ENCODE data around the gene IREB2.

The IREB2 gene

DNA sequence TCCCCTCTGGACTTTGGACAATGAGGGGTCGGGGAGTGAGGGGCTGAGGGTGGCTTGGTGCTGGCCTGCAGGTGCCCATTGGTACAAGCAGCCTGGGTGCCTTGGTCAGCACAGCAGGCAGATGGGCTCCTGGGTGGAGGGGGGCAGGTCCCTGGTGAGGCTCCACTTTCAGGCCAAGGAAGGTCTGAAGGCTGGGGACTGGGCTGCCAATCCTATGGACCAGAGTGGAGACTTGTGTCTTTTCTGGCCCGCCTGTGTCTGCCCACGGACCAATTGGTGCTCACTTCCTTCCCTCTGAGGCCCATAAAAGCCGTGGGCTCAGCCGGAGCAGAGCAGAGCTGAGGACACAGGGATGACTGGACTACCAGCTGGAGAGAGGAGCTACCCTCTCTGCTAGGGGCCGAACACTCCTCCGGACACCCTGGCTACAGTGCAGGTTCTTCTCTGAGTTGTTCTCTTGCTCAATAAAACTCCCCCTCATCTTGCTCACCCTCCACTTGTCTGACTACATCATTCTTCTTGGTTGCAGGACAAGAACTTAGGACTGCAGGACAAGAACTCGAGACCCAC lies 31.9 kb upstream of the IREB2 start:
- no peak for DNase-seq

DNA sequence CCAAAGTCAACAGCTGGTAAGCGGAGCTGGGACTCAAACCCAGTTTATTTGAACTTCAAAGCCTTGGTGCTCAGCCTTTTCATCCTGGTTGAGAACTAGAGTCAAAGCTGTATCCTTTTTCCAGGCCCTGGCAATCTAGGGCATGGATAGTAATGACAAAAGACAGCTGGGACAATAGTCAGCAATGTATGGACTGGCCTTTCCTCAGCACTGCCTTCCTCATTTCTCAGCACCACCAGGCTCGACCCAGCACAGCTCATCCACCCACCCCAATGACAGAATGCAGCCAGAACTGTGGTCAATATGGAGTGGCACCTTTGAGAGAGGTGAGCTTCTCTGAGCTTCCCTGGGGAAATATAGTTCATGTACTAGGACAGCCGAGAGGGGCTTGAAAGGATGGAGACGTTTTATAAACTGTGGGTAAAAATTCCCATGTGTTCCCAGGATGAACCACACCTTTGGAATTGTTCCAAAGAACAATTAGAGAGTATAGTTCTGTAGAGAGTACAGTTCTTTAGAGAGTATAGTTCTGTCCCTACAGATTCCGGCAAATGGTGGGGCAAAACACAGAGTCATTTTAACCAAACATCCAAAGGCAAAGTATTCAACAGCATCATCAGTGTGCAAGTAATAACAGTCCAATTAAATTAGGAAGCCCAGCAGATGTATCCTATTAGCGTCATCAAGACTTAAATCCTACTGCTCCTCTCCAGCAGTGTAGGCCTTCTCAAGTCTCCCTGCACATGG lies 30.2 kb upstream of the IREB2 start:
- DNase-seq = no peak

DNA sequence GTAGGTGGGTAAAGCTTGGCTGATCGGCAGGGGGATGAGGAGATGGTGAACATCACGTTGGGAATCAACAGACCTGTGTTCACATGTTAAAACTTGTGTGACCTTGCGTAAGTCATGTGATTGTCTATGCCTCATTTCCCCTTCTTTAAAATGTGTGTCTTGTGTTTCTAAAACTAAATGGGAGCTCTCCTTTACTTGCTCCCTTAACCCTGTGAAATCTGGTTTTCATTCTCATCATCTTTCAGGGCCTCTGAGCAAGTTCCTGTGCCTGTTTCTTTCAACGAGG lies 29.7 kb upstream of the IREB2 start:
- no peak for DNase-seq

GRCh38 chr15:78408961-78409360 lies 29.1 kb upstream of the IREB2 start:
- no peak for DNase-seq

DNA sequence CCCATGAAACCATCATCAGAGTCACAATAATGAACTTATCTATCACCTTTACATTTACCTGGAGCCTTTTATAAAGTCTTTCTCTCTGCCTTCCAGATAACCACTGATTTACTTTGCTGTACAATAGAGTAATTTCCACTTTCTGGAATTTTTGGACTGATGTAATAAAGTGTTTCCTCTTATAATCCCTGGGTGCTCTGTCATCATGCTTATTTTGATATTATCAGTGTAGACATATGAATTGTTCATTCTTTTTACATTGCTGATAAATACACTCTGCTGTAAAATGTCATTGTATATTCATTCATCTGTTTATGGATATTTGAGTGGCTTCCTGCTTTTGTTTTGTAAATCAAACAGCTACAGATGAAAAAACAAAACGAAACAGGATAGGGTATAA lies 27.0 kb upstream of the IREB2 start:
- no peak for DNase-seq

- DNase-seq = peak; percentile 58
Observed at GRCh38 chr15:78414621-78415250, 23.3 kb upstream of the IREB2 start.

DNA sequence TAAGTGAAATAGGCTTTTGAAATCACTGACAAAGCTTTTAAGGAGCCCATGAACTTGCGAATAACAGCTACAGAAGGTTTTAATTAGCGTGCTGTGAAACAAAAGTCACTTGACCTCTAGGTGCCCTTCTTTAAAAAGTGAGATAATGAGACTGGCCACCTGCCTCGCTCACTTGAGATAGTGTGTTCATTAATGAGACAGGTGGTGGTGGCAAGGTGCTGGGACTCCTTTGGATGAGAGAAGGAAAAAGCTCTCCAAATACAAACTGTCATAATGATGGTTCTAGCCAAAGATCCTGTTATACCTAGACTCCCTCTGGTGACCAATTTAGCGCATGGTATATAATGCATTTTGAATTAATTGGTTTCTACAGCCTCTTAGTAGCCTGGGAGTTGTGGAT lies 22.7 kb upstream of the IREB2 start:
- peak; percentile 91 for DNase-seq

GRCh38 chr15:78417754-78418630 lies 20.0 kb upstream of the IREB2 start:
- DNase-seq = no peak

DNA sequence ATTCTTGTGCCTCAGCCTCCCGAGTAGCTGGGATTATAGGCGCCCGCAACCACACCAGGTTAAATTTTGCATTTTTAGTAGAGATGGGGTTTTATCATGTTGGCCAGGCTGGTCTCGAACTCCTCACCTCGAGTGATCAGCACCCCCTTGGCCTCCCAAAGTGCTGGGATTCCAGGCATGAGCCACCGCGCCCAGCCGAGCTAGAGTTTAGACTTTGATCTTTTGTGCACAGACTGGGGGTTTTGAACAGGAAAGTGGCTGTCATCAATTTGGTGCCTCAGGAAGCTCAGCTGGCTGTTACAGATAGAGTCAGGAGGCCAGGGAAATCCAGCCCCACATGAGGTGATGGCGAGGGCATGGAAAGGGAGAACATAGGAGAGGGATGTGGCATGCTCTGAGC lies 19.3 kb upstream of the IREB2 start:
- DNase-seq = no peak

DNA sequence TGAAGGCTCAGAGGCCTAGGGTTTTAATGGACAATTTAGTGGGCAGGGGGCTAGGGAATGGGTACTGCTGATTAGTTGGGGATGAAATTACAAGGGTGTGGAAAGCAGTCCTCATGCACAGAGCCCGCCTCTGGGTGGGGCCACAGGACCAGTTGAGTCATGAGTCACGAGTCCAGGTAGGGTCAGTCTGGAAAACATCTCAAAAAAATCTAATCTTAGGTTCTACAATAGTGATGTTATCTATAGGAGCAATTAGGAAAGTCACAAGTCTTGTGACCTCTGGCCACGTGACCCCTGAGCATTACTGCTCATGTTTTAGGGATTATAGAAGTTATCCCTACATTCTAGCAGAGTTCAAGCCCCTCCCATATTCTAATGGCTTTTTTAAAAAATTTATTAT lies 18.6 kb upstream of the IREB2 start:
- DNase-seq = no peak

- DNase-seq = no peak
Observed at GRCh38 chr15:78420220-78420619, 17.8 kb upstream of the IREB2 start.

GRCh38 chr15:78420766-78421165 lies 17.2 kb upstream of the IREB2 start:
- DNase-seq = no peak

DNA sequence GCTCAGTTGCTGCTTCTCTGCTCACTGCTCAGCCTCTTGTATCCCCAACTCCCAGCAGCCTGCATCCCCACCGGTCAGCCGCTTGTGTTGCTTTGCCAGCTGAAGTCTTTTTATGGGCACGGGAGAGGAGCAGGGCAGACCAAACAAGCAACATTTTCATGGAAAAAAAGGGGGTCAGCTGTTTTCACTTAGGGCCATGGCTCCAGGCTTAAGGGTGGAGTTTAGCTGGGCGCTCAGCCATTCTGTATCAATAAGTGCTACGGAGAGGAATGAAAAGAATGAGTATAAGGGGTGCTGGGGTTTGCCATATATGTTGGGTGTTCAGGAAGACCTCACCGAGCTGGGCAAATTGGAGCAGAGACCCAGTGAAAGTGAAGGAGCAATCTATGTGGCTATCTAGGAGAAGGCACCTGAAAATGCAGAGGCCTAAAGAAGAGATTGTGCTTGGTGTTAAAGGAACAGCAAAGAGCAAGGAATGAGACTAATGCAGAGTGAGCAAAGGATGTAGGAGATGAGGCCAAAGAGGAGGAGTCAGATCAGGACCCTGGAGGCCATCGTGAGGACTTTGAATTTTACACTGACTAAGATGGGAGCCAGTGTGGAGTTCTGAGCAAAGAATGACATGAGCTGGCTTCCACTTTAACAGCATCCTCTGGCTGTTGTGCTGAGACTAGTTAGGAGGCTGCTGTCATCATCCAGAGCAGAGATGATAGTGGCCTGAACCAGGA lies 16.6 kb upstream of the IREB2 start:
- DNase-seq = no peak

DNA sequence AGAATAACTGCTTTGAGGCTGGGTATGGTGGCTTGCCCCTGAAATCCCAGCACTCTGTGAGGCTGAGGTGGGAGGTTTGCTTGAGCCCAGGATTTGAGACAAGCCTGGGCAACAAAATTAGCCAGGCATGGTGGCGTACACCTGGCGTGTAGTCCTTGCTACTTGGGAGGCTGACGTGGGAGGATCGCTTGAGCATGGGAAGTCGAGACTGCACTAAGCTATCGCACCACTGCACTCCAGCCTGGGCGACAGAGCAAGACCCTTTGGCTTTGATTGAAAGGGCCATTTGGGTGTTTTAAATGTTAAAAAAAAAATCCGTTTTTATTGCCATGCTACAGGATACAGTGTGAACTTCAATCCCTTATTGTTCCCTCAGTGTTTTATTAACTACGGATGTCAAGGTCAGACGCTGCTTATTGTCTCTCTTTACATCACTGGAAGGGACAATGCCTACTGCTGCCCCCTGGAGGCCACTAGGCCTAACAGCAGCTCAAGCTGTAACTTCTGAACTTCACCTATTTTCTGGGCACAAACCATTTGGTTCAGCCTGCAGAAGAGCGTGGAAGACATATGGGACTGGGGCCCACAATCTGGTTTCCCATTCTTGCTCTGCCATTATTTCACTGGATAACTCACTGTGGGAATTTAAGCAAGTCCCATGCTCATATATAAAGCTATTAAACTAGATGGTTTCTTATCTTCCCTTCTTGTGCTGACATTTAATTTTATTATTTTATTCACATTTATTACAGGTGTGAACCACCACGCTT lies 15.3 kb upstream of the IREB2 start:
- DNase-seq = peak; percentile 66

GRCh38 chr15:78424673-78425072 lies 13.3 kb upstream of the IREB2 start:
- no peak for DNase-seq

DNA sequence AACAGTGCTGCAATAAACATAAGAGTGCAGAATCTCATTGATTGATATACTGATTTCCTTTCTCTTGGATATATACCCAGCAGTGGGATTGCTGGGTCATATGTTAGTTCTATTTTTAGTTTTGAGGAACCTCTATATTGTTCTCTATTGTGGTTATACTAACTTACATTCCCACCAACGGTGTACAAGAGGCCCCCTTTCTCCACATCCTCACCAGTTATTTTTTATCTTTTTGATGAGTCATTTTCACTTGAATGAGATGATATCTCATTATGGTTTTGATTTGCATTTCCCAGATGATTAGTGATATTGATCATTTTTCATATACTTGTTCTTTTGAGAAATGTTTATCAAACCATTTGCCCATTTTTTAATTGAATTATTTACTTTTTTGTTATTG lies 12.4 kb upstream of the IREB2 start:
- DNase-seq = no peak

DNA sequence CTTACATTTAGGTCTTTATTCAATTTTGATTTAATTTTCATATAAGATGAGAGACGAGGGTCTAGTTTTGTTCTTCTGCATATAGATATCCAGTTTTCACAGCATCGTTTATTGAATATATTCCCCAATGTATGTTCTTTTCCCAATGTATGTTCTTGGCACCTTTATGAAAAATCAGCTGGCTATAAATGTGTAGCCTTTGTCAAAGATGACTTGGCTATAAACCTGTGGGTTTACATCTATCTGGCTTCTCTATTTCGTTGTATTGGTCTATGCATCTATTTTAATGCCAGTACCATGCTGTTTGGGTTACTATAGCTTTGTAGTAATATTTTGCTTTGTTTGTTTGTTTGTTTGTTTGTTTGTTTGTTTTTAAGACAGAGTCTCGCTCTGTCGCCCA lies 11.7 kb upstream of the IREB2 start:
- no peak for DNase-seq

GRCh38 chr15:78427953-78428352 lies 10.1 kb upstream of the IREB2 start:
- no peak for DNase-seq

GRCh38 chr15:78429477-78429876 lies 8.5 kb upstream of the IREB2 start:
- DNase-seq = peak; percentile 53

DNA sequence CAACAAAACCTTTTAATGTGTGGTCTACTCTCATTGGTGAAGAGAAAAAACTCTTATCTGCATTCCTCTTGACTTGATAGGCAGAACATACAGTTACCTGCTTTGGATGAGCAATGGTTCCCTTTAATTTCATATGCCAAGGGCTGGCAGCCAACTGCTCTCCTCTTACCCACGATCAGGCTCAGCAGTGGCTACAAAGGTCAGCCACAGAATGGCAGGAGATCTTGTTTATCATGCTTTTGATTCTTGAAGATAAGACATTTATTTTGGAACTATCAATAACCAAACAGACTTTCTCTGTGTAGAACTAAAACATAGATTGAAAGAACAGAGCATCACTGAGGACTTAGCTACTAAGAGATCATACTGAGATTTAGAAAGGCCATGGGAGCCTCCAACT lies 6.1 kb upstream of the IREB2 start:
- DNase-seq = no peak

GRCh38 chr15:78432664-78433063 lies 5.4 kb upstream of the IREB2 start:
- no peak for DNase-seq

- no peak for DNase-seq
Observed at GRCh38 chr15:78434134-78434533, 3.9 kb upstream of the IREB2 start.
